Activated CD4-positive, alpha-beta T cell treated with anti-CD3 and anti-CD28 coated beads for 24 hours (primary cell): ENCODE data around the gene RGS10.
A peak's percentile ranks its signal among the peaks of the same experiment; 100 is the strongest.

ENCODE experiments used
- DNase-seq, 2 donors: peaks; one replicate each; pipeline ENCODE4 v3.0.0-alpha.2; 2020; ENCODE audit warnings: low read depth in 2 of 2

RGS10 gene

GRCh38 chr10:119518176-119518575, 24.3 kb downstream of the RGS10 start:
- no peak for DNase-seq

- DNase-seq = peak in 1 of 2 donors; percentile 49
These were observed 25.0 kb downstream of the RGS10 start for GRCh38 chr10:119517235-119518141.

GRCh38 chr10:119516381-119517234, 25.9 kb downstream of the RGS10 start:
- DNase-seq = peak; percentile 60 to 68

- no peak for DNase-seq
These were observed 26.9 kb downstream of the RGS10 start for GRCh38 chr10:119515511-119516045.

- no peak for DNase-seq
These were observed 27.7 kb downstream of the RGS10 start for GRCh38 chr10:119514819-119515218.

GRCh38 chr10:119511828-119512515, 30.5 kb downstream of the RGS10 start:
- no peak for DNase-seq

- no peak for DNase-seq
These were observed 32.5 kb downstream of the RGS10 start for GRCh38 chr10:119509909-119510451.

- DNase-seq = no peak
These were observed 35.4 kb downstream of the RGS10 start for GRCh38 chr10:119507115-119507514.

GRCh38 chr10:119505588-119506315, 36.8 kb downstream of the RGS10 start:
- no peak for DNase-seq

GRCh38 chr10:119505131-119505551, 37.4 kb downstream of the RGS10 start:
- DNase-seq = no peak

- DNase-seq = no peak
These were observed 37.9 kb downstream of the RGS10 start for GRCh38 chr10:119504651-119505050.

GRCh38 chr10:119503821-119504220, 38.7 kb downstream of the RGS10 start:
- DNase-seq = no peak

GRCh38 chr10:119502618-119503155, 39.8 kb downstream of the RGS10 start:
- DNase-seq = no peak

GRCh38 chr10:119502209-119502608, 40.3 kb downstream of the RGS10 start:
- peak; percentile 45 to 47 for DNase-seq

GRCh38 chr10:119501690-119502089, 40.8 kb downstream of the RGS10 start:
- no peak for DNase-seq

GRCh38 chr10:119500821-119501220, 41.7 kb downstream of the RGS10 start:
- no peak for DNase-seq

- DNase-seq = no peak
These were observed 42.3 kb downstream of the RGS10 start for GRCh38 chr10:119500123-119500795.

- no peak for DNase-seq
These were observed 42.9 kb downstream of the RGS10 start for GRCh38 chr10:119499677-119500002.

GRCh38 chr10:119498889-119499676, 43.4 kb downstream of the RGS10 start:
- DNase-seq = no peak
